Right cardiac atrium (tissue), 5 donors: ENCODE data around the gene VWCE. TPM values are rescaled to one million over a fixed set of nuclear protein-coding genes. Genes with fewer than 3 reads are reported as not detected.

ENCODE experiments used
- ATAC-seq, 2 donors: fragments of 200-7000 bp; cut with Tn5 transposase; one replicate each; pipeline versions ENCODE4 v1.8.0 to v1.9.1; 2020; ENCODE audit warnings: moderate library complexity in 2 of 2, mild to moderate bottlenecking in 1 of 2
- DNase-seq, 3 donors: peaks; one replicate each; pipeline ENCODE4 v3.0.0-alpha.2; 2020
- H3K27ac ChIP-seq: one replicate; pipeline ENCODE4 v1.5.1; 2013; ENCODE audit warnings: mild to moderate bottlenecking, low read length, control low read depth, moderate library complexity
- H3K27me3 ChIP-seq: one replicate; pipeline ENCODE4 v1.6.1; 2013; ENCODE audit not compliant: control insufficient read depth, insufficient read depth
- H3K4me1 ChIP-seq: one replicate; pipeline ENCODE4 v1.6.1; 2013; ENCODE audit warnings: low read length; ENCODE audit not compliant: control insufficient read depth, insufficient read depth
- H3K4me3 ChIP-seq: one replicate; pipeline ENCODE4 v1.5.1; 2013; ENCODE audit warnings: low read length, control low read depth
- H3K9me3 ChIP-seq: one replicate; pipeline ENCODE4 v1.6.1; 2013; ENCODE audit warnings: low read length; ENCODE audit not compliant: control insufficient read depth
- WGBS: extraction: QIAGEN DNeasy Blood & Tissue Kit; methylation state at CpG from one replicate; pipeline ENCODE4 v1.1.7; 2013; 5-methylcytosine and 5-hydroxymethylcytosine counted together
- intact Hi-C, 4 donors: fragments of 100-400 bp; cut with DNase I; formaldehyde crosslinking; loops; one replicate each; pipeline versions ENCODE4 v1.11.0 to v1.14.0; 2022 to 2023
- polyA plus RNA-seq: library from polyadenylated mRNA; stranded (reverse); fragments of 200-250 nt; gene quantifications from one replicate; pipeline ENCODE4 v1.2.3, GENCODE V29; 2013
- total RNA-seq, 4 donors: library from RNA; stranded (reverse); fragmentation: NEBNext Ultra II Directional; extraction: Animal tissue kit (Norgen Biotek cat#: 25700); gene quantifications; one replicate each; pipeline ENCODE4 v1.2.1, GENCODE V29; 2021
- donor health status: healthy with polysubstance abuse.
- donor health status: DM: no; HTN: yes; CAD: no.
- donor health status: DM: no; HTN: no; CAD: no.
- donor health status: DM: no; HTN: yes; CAD: no; lungs with severe emphysema.
- donor health status: DM: yes; HTN: yes; CAD: no.

The VWCE gene
- total and polyA plus RNA-seq, 5 donors = 0.70 to 2.2 (median 1.1) TPM

DNA sequence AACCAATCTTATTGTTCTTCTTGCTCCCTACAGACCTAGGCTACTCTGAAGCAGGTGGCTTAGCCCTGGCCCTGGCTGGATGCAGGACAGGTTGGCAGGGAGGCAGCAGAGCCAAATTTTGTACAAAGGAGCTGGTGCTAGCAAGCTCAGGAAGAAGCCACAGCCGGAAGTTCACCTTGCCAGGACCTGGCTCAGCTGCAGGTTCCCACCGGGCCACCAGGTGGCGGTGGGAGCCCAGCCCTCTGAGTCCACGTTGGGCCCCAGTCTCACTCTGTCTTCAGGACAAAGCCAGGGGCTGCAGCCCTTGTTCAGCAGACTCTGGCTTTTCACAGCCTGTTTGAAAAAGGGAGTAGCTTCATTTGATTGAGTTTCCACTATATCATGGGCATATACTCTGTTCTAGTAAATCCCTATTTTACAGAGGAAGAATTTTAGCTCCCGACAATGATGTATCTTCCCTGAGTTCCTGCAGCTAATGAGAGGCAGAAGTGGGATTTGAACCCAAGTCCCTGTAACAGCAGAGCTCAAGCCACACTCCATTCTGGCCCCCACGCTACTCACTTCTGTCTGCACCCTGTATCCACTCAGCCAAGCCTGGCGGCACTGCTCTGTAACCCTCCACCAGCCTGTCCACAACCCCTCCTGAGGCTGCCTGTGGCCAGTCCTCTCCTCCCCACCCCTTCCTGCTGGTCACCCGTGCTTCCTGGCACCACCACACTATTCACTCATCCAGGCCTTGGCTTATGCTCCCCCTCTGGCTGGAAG, 41.2 kb upstream of the VWCE start:
- WGBS = 32% methylated on average over 8 of the region's 8 CpGs

GRCh38 chr11:61335355-61335710, 40.2 kb upstream of the VWCE start:
- H3K4me3 ChIP-seq = no peak overlapping the region
- no peak for DNase-seq
- no peak for ATAC-seq
- peaks cover 4% of the 10 kb centered on the region for H3K4me1 ChIP-seq
- no peak overlapping the region for H3K27ac ChIP-seq
- intact Hi-C loops = loop anchor here in 2 of 4 donors (5.0 kb wide), 1 partner anchor 47 kb away; no protein-coding TSS in a partner anchor
- no peaks in the 10 kb centered on the region for H3K27me3 ChIP-seq
- 72% methylated on average over 1 of the region's 1 CpG for WGBS
- H3K9me3 ChIP-seq = no peaks in the 10 kb centered on the region

More for the DNA sequence above, 41.2 kb upstream of the VWCE start:
- DNase-seq (peak; percentile 75 to 91 (median 90)), ATAC-seq (peak; percentile 46 to 63)
- Histone ChIP-seq H3K9me3 (no peaks in the 10 kb centered on the region), H3K4me3 (no peak overlapping the region), H3K27me3 (no peaks in the 10 kb centered on the region), H3K4me1 (peaks cover 2% of the 10 kb centered on the region), H3K27ac (no peak overlapping the region)
- intact Hi-C loops = loop anchor here (2.0 to 5.0 kb wide), 2 partner anchors 46 to 48 kb away; no protein-coding TSS in a partner anchor

DNA sequence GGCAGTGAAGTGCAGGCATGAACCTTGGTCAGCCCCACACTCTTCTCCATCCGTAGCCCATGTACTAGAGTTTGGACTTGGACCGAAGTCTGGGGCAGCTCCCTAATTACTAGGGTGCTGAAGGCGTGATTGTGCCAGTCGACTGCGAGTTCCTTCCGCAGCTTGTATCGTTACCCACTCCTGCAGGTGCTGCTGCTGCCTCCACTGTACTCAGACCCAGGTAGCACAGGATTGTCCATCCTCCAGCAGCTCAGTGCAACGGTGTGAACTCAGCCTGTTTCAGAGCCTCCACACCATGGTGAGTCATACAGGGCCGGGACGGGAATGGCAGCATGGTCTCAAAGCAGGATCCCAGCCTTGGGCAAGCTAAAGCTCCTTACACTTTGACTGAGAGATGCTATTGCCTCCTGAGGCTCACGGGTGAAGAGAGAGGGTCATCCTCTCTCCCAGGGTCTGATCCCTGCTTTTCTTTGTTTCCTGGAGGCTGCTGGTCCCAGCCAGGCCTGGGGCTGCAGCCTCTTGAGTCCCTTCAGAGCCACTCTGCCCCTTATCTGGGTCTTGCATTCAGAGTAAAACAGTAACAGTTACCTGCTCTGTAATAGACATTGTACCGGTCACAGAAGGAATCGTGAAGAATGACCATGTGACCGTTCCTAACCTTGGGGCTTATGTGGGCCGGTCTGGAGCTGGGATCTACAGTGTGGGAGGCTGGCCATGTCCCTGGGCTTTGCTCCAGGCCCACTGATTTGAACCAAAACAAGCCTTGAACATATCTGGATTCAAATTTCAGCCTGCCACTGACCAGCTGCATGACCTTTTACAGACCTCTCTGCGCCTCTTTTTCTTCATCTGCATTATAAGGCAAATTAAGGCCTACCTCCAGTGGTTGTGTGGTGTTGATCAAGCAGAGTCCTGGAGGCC, 39.6 kb upstream of the VWCE start:
- ATAC-seq (no peak), DNase-seq (no peak)
- H3K9me3 ChIP-seq = no peaks in the 10 kb centered on the region
- H3K4me1 ChIP-seq = peaks cover 4% of the 10 kb centered on the region
- intact Hi-C loops = loop anchor here in 2 of 4 donors (5.0 kb wide), 1 partner anchor 48 kb away; no protein-coding TSS in a partner anchor
- H3K27ac ChIP-seq = no peak overlapping the region
- no peaks in the 10 kb centered on the region for H3K27me3 ChIP-seq
- no peak overlapping the region for H3K4me3 ChIP-seq
- 83% methylated on average over 16 of the region's 16 CpGs for WGBS

DNA sequence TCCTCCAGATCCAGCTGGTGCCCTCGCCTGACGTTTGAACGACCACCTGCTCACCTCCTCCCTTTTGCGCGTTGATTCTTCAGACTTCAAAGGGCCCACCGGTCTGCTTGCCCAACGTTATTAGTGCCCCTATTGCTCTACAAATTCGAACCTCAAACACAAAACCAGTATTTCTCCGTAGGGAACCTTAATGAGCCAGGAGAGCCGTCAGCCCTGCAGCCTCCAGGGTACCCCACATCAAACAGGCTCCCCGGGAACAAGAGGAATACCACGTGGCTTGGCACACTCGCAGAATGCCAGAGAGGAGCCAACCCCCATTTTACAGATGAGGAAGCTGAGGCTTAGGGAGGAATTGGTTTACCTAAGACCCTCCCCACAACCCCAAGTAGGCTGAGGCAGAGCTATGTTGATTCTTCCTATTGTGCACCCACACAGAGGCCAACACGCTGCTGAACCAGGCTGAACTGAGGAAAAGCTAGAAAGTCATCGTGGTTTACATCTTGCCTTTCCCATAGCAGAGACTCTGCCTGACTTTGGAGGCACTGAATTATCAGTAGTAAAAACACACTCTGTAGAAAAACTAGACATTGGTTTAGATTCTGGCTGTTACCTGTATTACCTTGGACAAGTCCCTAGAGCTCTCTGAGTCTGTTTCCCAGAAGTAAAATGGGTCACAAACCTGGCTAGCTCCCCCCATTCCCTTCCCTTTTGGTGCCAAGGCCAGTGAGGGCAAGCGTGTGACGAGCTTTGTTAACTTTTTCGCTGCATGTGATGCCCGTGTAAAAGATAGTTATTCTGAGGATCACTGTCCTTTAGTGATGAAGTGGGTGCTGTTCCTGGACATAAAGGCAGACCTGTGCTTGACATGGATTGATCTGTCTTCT, 38.7 kb upstream of the VWCE start:
- ATAC-seq (no peak), DNase-seq (no peak)
- Histone ChIP-seq H3K27me3 (no peaks in the 10 kb centered on the region), H3K9me3 (no peaks in the 10 kb centered on the region), H3K27ac (peak overlapping the region; percentile 95), H3K4me3 (peak overlapping the region; percentile 97), H3K4me1 (peaks cover 4% of the 10 kb centered on the region)
- 31% methylated on average over 19 of the region's 19 CpGs for WGBS
- intact Hi-C loops = no loop called here

DNA sequence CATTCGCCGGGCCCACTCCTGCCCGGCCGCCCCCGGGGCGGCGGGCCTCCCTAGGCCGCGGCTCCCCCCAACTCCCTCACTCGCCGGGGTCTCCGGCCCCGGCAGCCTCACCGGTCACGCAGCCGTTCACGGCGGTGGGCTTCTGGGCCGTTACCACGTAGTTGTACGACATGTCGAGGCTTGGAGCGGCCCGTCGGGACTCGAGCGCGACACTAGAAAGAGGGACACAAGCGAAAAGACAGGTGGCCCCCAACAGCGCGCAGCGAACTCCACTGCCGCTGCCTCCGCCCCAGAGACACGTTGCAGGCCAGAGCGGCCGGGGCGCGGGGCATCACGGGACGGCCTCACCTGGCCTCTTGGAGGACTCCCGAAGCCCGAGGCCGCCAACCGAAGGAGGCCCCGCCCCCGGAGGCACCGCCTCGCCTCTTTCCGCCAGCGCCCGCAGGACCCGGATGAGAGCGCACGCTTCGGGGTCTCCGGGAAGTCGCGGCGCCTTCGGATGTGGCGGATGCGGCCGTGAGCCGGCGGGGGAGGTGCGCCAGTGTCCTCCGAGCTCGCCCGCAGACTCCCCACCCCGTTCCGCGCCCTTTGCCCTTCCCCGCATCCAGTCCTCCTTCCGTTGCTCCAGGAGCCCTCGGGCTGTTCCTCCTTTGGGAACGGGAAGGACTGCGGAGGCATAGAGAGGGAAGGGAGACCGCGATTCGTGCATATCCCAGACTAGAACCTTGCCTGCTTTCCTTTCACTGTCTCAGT, 37.9 kb upstream of the VWCE start, which contains the start of the genes DDB1 and TKFC:
TSS of gene DDB1 (minus strand) at position 309 of the 753 bp plus-strand sequence. CDS start at position 172, 137 bp downstream.
TSS of gene TKFC (plus strand) at position 432 of the 753 bp plus-strand sequence. CDS start 1,501 bp downstream, outside the sequence.
- Histone ChIP-seq H3K9me3 (no peaks in the 10 kb centered on the region), H3K27me3 (no peaks in the 10 kb centered on the region), H3K4me1 (peaks cover 4% of the 10 kb centered on the region), H3K4me3 (peak within 1 kb of the TSS; percentile 97), H3K27ac (peak within 1 kb of the TSS; percentile 95)
- WGBS = under 1% methylated on average over 80 of the region's 81 CpGs
- intact Hi-C loops = no loop called here
- ATAC-seq (peak; percentile 97), DNase-seq (peak; percentile 96 to 99 (median 98))

DNA sequence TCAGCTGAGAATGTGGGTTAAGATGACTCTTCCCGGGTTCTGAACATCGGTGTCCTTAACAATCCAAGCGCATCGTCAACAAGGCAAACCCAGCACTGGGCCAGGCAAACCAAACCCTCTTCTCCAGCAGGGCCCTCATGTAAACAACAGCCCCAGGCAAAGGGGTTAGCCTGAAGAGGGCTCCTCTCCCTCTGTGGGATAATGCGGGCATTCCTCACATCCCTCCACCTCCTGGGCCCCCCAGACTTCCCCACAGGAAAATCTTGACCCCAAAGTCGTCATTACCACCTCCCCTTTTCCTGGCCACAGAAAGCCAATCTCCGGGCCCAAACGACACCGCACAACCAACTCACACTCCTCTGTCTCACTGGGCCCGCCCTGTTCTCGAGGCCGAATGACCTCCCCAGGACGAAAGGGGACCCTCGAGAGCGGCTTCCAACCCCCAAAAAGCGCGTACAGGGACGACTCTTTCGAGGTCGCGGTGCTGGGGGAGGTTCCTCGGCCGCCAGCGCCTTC, 37.2 kb upstream of the VWCE start:
- 1% methylated on average over 24 of the region's 24 CpGs for WGBS
- H3K27me3 ChIP-seq = no peaks in the 10 kb centered on the region
- DNase-seq = no peak
- intact Hi-C loops = no loop called here
- H3K4me3 ChIP-seq = peak overlapping the region; percentile 97
- H3K4me1 ChIP-seq = peaks cover 4% of the 10 kb centered on the region
- no peaks in the 10 kb centered on the region for H3K9me3 ChIP-seq
- peak overlapping the region; percentile 94 for H3K27ac ChIP-seq
- peak in 1 of 2 donors; percentile 4 for ATAC-seq

DNA sequence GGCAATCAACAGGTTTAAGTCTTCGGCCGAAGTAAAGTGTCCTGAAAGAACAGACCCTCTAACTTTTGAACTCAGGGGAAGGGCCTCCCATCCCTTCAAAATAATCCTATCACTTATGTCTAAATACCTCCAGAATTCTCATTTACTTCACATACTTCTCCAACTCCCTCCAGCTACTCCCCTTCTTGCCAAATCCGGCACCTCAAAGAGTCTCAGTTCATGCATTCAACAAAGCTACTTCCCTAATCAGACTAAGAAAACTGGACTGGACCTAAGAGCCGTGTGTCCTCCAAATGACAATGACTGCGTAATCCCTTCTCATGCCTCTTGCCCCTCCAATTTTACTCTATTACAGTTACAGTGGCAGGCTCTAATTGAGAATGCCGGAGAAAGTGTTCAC, 36.5 kb upstream of the VWCE start:
- no peaks in the 10 kb centered on the region for H3K9me3 ChIP-seq
- no peak for ATAC-seq
- H3K4me3 ChIP-seq = peak overlapping the region; percentile 97
- intact Hi-C loops = no loop called here
- WGBS = 56% methylated on average over 6 of the region's 6 CpGs
- no peaks in the 10 kb centered on the region for H3K27me3 ChIP-seq
- DNase-seq = no peak
- no peak overlapping the region for H3K27ac ChIP-seq
- peaks cover 4% of the 10 kb centered on the region for H3K4me1 ChIP-seq

DNA sequence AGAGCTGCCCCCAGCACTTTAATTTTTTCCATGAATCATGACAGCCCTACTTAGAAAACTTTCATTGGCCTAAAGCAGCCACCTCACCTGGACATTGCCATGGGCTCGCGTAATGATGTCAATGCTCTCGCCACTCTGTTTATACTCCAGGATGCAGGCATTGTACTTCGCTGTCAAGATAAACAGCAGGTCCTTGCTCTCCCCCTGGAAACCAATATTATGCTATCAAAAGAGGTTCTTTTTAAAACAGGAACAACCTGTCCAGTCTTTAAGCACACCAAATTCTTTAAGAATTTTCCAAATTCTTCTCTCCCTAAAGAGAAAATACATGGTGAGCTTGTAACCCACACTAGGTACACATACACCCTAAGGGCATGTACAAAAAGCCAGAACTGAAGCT, 34.8 kb upstream of the VWCE start:
- Histone ChIP-seq H3K9me3 (no peaks in the 10 kb centered on the region), H3K27ac (no peak overlapping the region), H3K4me1 (peaks cover 4% of the 10 kb centered on the region), H3K27me3 (no peaks in the 10 kb centered on the region), H3K4me3 (no peak overlapping the region)
- 93% methylated on average over 4 of the region's 4 CpGs for WGBS
- ATAC-seq (no peak), DNase-seq (no peak)
- intact Hi-C loops = no loop called here

DNA sequence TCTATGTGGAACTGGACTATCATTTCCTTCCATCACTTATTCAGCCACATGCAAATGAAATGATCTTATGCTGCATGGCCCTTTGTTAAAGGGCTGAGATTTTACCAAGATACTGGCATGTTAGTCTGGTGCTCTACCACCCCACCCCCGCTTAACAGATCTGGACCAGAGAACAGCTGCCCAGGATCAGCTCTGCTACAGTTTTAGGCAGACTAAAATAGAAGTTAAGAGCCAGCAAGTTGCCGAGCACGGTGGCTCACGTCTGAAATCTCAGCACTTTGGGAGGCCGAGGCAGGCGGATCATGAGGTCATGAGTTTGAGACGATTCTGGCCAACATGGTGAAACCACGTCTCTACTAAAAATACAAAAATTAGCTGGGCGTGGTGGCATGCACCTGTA, 33.2 kb upstream of the VWCE start:
- Histone ChIP-seq H3K4me3 (no peak overlapping the region), H3K9me3 (no peaks in the 10 kb centered on the region), H3K27me3 (no peaks in the 10 kb centered on the region), H3K4me1 (peaks cover 4% of the 10 kb centered on the region), H3K27ac (no peak overlapping the region)
- 73% methylated on average over 9 of the region's 9 CpGs for WGBS
- ATAC-seq (no peak), DNase-seq (no peak)
- intact Hi-C loops = no loop called here

- intact Hi-C loops = no loop called here
- no peak for DNase-seq
- ATAC-seq = no peak
- Histone ChIP-seq H3K9me3 (no peaks in the 10 kb centered on the region), H3K4me3 (no peak overlapping the region), H3K4me1 (peaks cover 4% of the 10 kb centered on the region), H3K27me3 (no peaks in the 10 kb centered on the region), H3K27ac (no peak overlapping the region)
Observed at GRCh38 chr11:61327669-61328071, 32.6 kb upstream of the VWCE start.
